IMR-90 (cell line): ENCODE data around the gene NSUN7.

Source experiments
- BHLHE40 ChIP-seq: fragments of 150-350 bp; IDR thresholded peaks from 2 replicates; pipeline ENCODE4 v1.6.1; 2016; ENCODE audit warnings: mild to moderate bottlenecking, low read depth, low read length
- CTCF ChIP-seq: conservative IDR thresholded peaks from 2 replicates; pipeline ENCODE4 v1.5.1; 2012; ENCODE audit warnings: mild to moderate bottlenecking, low read depth, low read length, improper control_type of control experiment
- MAZ ChIP-seq: IDR thresholded peaks from 2 replicates; pipeline ENCODE4 v1.6.1; 2012; ENCODE audit warnings: low read depth, mild to moderate bottlenecking, low read length, improper control_type of control experiment, moderate library complexity, borderline replicate concordance
- SMC3 ChIP-seq: fragments of 150-350 bp; IDR thresholded peaks from 2 replicates; pipeline ENCODE4 v1.6.1; 2016; ENCODE audit warnings: low read depth, mild to moderate bottlenecking, antibody characterized with exemption, low read length, moderate library complexity

- no peak for TF ChIP-seq SMC3
- TF ChIP-seq BHLHE40: no peak
- no peak for TF ChIP-seq MAZ
- TF ChIP-seq CTCF: no peak
Observed at GRCh38 chr4:40828661-40829060, 78.9 kb downstream of the NSUN7 start.
